GM12872 (cell line): ENCODE results near the gene DCTN5.

Source experiments
- CTCF ChIP-seq: IDR thresholded peaks from 3 replicates; pipeline ENCODE4 v1.5.1; 2011; ENCODE audit warnings: low read depth, mild to moderate bottlenecking, low read length, moderate library complexity; ENCODE audit not compliant: insufficient read depth

Gene DCTN5

GRCh38 chr16:23667355-23667659, 26.0 kb downstream of the DCTN5 start:
- TF ChIP-seq CTCF, result no peak

GRCh38 chr16:23668225-23668624, 27.0 kb downstream of the DCTN5 start:
- TF ChIP-seq CTCF, result no peak

- no peak for TF ChIP-seq CTCF
These were observed 27.6 kb downstream of the DCTN5 start for GRCh38 chr16:23668873-23669272.

GRCh38 chr16:23670137-23670776, 29.0 kb downstream of the DCTN5 start:
- no peak for TF ChIP-seq CTCF

GRCh38 chr16:23673971-23674614, 32.8 kb downstream of the DCTN5 start:
- TF ChIP-seq CTCF, result no peak

- TF ChIP-seq CTCF, result no peak
These were observed 35.7 kb downstream of the DCTN5 start for GRCh38 chr16:23676924-23677480.

GRCh38 chr16:23678430-23679273, 37.4 kb downstream of the DCTN5 start, which contains the start of gene PLK1:
Gene PLK1 (plus strand): TSS chr16:23678889. CDS start chr16:23678933, 44 bp downstream.
- TF ChIP-seq CTCF, result peak; percentile 38
